HL-60 (cell line): ENCODE measurements around the gene YJEFN3.

Experiments used
- DNase-seq, 2 experiments: peaks; one replicate each; pipeline ENCODE4 v3.0.0-alpha.2; 2010 to 2020; ENCODE audit warnings: low read depth in 1 of 2, low spot score in 1 of 2
- H3K27ac ChIP-seq: fragments of 250-450 bp; sonication (Bioruptor Pico); replicated peaks from 2 replicates; pipeline ENCODE4 v1.5.1; 2020; ENCODE audit warnings: mild to moderate bottlenecking, moderate library complexity
- H3K27me3 ChIP-seq: fragments of 250-450 bp; sonication (Bioruptor Pico); 2 replicates; pipeline ENCODE4 v1.5.1; 2021; ENCODE audit warnings: mild to moderate bottlenecking, moderate library complexity; ENCODE audit not compliant: insufficient read depth, poor library complexity, severe bottlenecking
- H3K4me3 ChIP-seq: replicated peaks from 2 replicates; pipeline ENCODE4 v1.5.1; 2011; ENCODE audit warnings: mild to moderate bottlenecking, control low read depth, low read length; ENCODE audit not compliant: insufficient read depth
- CTCF ChIP-seq: IDR thresholded peaks from one replicate; pipeline ENCODE4 v1.5.1; 2011; ENCODE audit warnings: low read length, control low read depth, inconsistent platforms; ENCODE audit not compliant: insufficient read depth
- GABPA ChIP-seq: IDR thresholded peaks from 2 replicates; pipeline ENCODE4 v1.6.1; 2012; ENCODE audit warnings: low read depth
- POLR2AphosphoS5 ChIP-seq: IDR thresholded peaks from 2 replicates; pipeline ENCODE4 v1.6.1; 2012; ENCODE audit warnings: low read depth
- REST ChIP-seq: IDR thresholded peaks from 2 replicates; pipeline ENCODE4 v1.6.1; 2012; ENCODE audit warnings: low read depth; ENCODE audit not compliant: insufficient replicate concordance
- SPI1 ChIP-seq: IDR thresholded peaks from 2 replicates; pipeline ENCODE4 v1.6.1; 2012; ENCODE audit warnings: low read depth, mild to moderate bottlenecking, borderline replicate concordance

The YJEFN3 gene

GRCh38 chr19:19559931-19560330 lies 31.2 kb downstream of the YJEFN3 start:
- TF ChIP-seq REST (no peak), GABPA (no peak), CTCF (no peak), SPI1 (no peak), POLR2AphosphoS5 (no peak)
- no peak overlapping the region for H3K4me3 ChIP-seq
- no peak overlapping the region for H3K27ac ChIP-seq
- H3K27me3 ChIP-seq = no peaks in the 10 kb centered on the region
- no peak for DNase-seq

- DNase-seq = no peak
- H3K27ac ChIP-seq = no peak overlapping the region
- H3K27me3 ChIP-seq = no peaks in the 10 kb centered on the region
- no peak overlapping the region for H3K4me3 ChIP-seq
- TF ChIP-seq SPI1 (no peak), REST (no peak), CTCF (no peak), GABPA (no peak), POLR2AphosphoS5 (no peak)
These were observed 33.4 kb downstream of the YJEFN3 start for GRCh38 chr19:19561946-19562664.

- no peak overlapping the region for H3K4me3 ChIP-seq
- H3K27me3 ChIP-seq = no peaks in the 10 kb centered on the region
- no peak for DNase-seq
- H3K27ac ChIP-seq = no peak overlapping the region
- TF ChIP-seq POLR2AphosphoS5 = no peak
- TF ChIP-seq CTCF = no peak
- no peak for TF ChIP-seq SPI1
- no peak for TF ChIP-seq REST
- no peak for TF ChIP-seq GABPA
These were observed 34.1 kb downstream of the YJEFN3 start for GRCh38 chr19:19562665-19563347.
